Pancreas (tissue), 10 donors: ENCODE measurements around the gene COL4A6. TPM values are rescaled to one million over a fixed set of nuclear protein-coding genes. Genes with fewer than 3 reads are reported as not detected.

Experiments
- ATAC-seq, 4 donors: fragments of 200-7000 bp; cut with Tn5 transposase; one replicate each; pipeline versions ENCODE4 v1.8.0 to v1.9.1; 2020; ENCODE audit warnings: mild to moderate bottlenecking in 4 of 4, moderate library complexity in 4 of 4
- DNase-seq, 6 donors: peaks; one replicate each; pipeline ENCODE4 v3.0.0-alpha.2; 2020
- FAIRE-seq: peaks from 2 replicates; lab custom pipeline; 2012; peaks lifted over from hg19 to GRCh38; lab: Jason Lieb, UNC
- H3K27ac ChIP-seq, 4 donors: fragments of 200-600 bp; sonication (generic); 1 replicate in 3 of 4; 2 replicates in 1 of 4; pipeline versions ENCODE4 v1.5.0 to v1.8.0; 2020
- H3K27me3 ChIP-seq, 4 donors: fragments of 200-600 bp; one replicate each; pipeline ENCODE4 v1.8.0; 2021
- H3K36me3 ChIP-seq, 3 donors: fragments of 200-600 bp; sonication (generic) in 1 of 3; one replicate each; pipeline versions ENCODE4 v1.5.0 to v1.8.0; 2020 to 2021
- H3K4me1 ChIP-seq, 3 donors: fragments of 200-600 bp; one replicate each; pipeline ENCODE4 v1.8.0; 2021
- H3K4me3 ChIP-seq, 4 donors: fragments of 200-600 bp; sonication (generic) in 2 of 4; one replicate each; pipeline versions ENCODE4 v1.5.0 to v1.8.0; 2020 to 2021
- H3K9me3 ChIP-seq, 4 donors: fragments of 200-600 bp; one replicate each; pipeline ENCODE4 v1.8.0; 2021
- CTCF ChIP-seq, 4 donors: fragments of 200-600 bp; sonication (generic) in 3 of 4; IDR thresholded peaks; one replicate each; pipeline versions ENCODE4 v1.5.0 to v1.8.0; 2021; ENCODE audit warnings: antibody characterized with exemption in 4 of 4
- WGBS, 2 donors: extraction: QIAGEN DNeasy Blood & Tissue Kit; methylation state at CpG; one replicate each; pipeline ENCODE4 v1.1.7; 2013; 5-methylcytosine and 5-hydroxymethylcytosine counted together
- intact Hi-C, 3 donors: fragments of 100-400 bp; cut with DNase I; formaldehyde crosslinking; loops; one replicate each; pipeline versions ENCODE4 v1.11.1 to v1.14.2; 2022
- polyA plus RNA-seq, 2 donors: library from polyadenylated mRNA; stranded (reverse); fragments of 200-250 nt; gene quantifications; one replicate each; pipeline ENCODE4 v1.2.3, GENCODE V29; 2013
- total RNA-seq, 6 donors: library from RNA; stranded (reverse); fragmentation: NEBNext Ultra II Directional in 4 of 6; extraction: Animal tissue kit (Norgen Biotek cat#: 25700) in 4 of 6; gene quantifications; one replicate each; pipeline versions ENCODE4 v1.2.1 to v1.2.4, GENCODE V29; 2021 to 2023
- donor health status: healthy with polysubstance abuse.
- donor health status: DM: no; HTN: no; CAD: no; lungs with moderate emphysema.
- donor health status: DM: no; HTN: no; CAD: no.
- donor health status: control.
- donor health status: control.
- donor health status: Bipolar disorder and iron deficiency.
- donor health status: DM: yes; HTN: yes; CAD: no.
- donor health status: DM: no; HTN: no; CAD: no.
- donor health status: DM: no; HTN: no; CAD: no.
- donor health status: DM: yes; HTN: yes; CAD: no.

The COL4A6 gene
- total and polyA plus RNA-seq, 8 donors, result 0.06 to 0.25 (median 0.10) TPM; not detected in 2

- intact Hi-C loops, result no loop called here
- TF ChIP-seq CTCF (IDR thresholded peaks at IDR 0.05), result no peak
- H3K4me3 ChIP-seq, result no peak overlapping the region
- FAIRE-seq (no peak), ATAC-seq (no peak), DNase-seq (no peak)
- H3K9me3 ChIP-seq, result no peaks in the 10 kb centered on the region
- H3K27ac ChIP-seq, result no peak overlapping the region
- peaks cover 0 to 4% (median 0%) of the 10 kb centered on the region in 4 donors for H3K27me3 ChIP-seq
- H3K36me3 ChIP-seq, result no peaks in the 10 kb centered on the region
- no peaks in the 10 kb centered on the region for H3K4me1 ChIP-seq
- 82 to 92% methylated on average over 11 of the region's 11 CpGs for WGBS, 2 donors
Observed at GRCh38 chrX:108159028-108159670, 279.1 kb downstream of the COL4A6 start.

GRCh38 chrX:108157628-108158027, 280.6 kb downstream of the COL4A6 start:
- no peak for TF ChIP-seq CTCF (IDR thresholded peaks at IDR 0.05)
- H3K4me1 ChIP-seq, result no peaks in the 10 kb centered on the region
- H3K27me3 ChIP-seq, result no peaks in the 10 kb centered on the region
- no peak overlapping the region for H3K4me3 ChIP-seq
- FAIRE-seq, result no peak
- DNase-seq, result no peak
- H3K27ac ChIP-seq, result no peak overlapping the region
- ATAC-seq, result no peak
- no peaks in the 10 kb centered on the region for H3K9me3 ChIP-seq
- intact Hi-C loops, result no loop called here
- WGBS, 2 donors, result 71 to 79% methylated on average over 3 of the region's 3 CpGs
- H3K36me3 ChIP-seq, result peaks cover 0 to 5% (median 0%) of the 10 kb centered on the region in 3 donors

- DNase-seq (no peak), FAIRE-seq (no peak), ATAC-seq (no peak)
- intact Hi-C loops, result no loop called here
- H3K27ac ChIP-seq, result no peak overlapping the region
- H3K4me1 ChIP-seq, result no peaks in the 10 kb centered on the region
- no peaks in the 10 kb centered on the region for H3K9me3 ChIP-seq
- H3K4me3 ChIP-seq, result no peak overlapping the region
- H3K27me3 ChIP-seq, result no peaks in the 10 kb centered on the region
- TF ChIP-seq CTCF (IDR thresholded peaks at IDR 0.05), result no peak
- H3K36me3 ChIP-seq, result peaks cover 0 to 5% (median 0%) of the 10 kb centered on the region in 3 donors
- WGBS, 2 donors, result 92 to 93% methylated on average over 8 of the region's 8 CpGs
Observed at GRCh38 chrX:108156934-108157466, 281.2 kb downstream of the COL4A6 start.

- no peak for DNase-seq
- intact Hi-C loops, result no loop called here
- Histone ChIP-seq H3K27me3 (no peaks in the 10 kb centered on the region), H3K9me3 (no peaks in the 10 kb centered on the region), H3K36me3 (peaks cover 0 to 5% (median 0%) of the 10 kb centered on the region in 3 donors), H3K4me1 (no peaks in the 10 kb centered on the region), H3K4me3 (no peak overlapping the region), H3K27ac (no peak overlapping the region)
- TF ChIP-seq CTCF (IDR thresholded peaks at IDR 0.05), result no peak
- 84 to 90% methylated on average over 2 of the region's 2 CpGs for WGBS, 2 donors
- ATAC-seq, result no peak
- no peak for FAIRE-seq
Observed at GRCh38 chrX:108156082-108156481, 282.1 kb downstream of the COL4A6 start.

- FAIRE-seq (no peak), DNase-seq (no peak), ATAC-seq (no peak)
- intact Hi-C loops, result no loop called here
- Histone ChIP-seq H3K27me3 (no peaks in the 10 kb centered on the region), H3K36me3 (peaks cover 0 to 5% (median 0%) of the 10 kb centered on the region in 3 donors), H3K4me1 (no peaks in the 10 kb centered on the region), H3K27ac (no peak overlapping the region), H3K9me3 (no peaks in the 10 kb centered on the region), H3K4me3 (no peak overlapping the region)
- no peak for TF ChIP-seq CTCF (IDR thresholded peaks at IDR 0.05)
Observed at GRCh38 chrX:108148524-108148923, 289.7 kb downstream of the COL4A6 start.
